ENCODE measurements around the gene SRL. TPM values are rescaled to one million over a fixed set of nuclear protein-coding genes. Genes with fewer than 3 reads are reported as not detected.

Gene SRL
- total RNA-seq, 4 donors from 2014 or later, result 0.83 to 2.2 (median 1.5) TPM

GRCh38 chr16:4182581-4183236 lies 59.2 kb downstream of the SRL start:
- peaks cover 5 to 23% (median 17%) of the 10 kb centered on the region in 4 donors for H3K4me1 ChIP-seq
- DNase-seq (ENCODE audit: extremely low spot score), result no peak
- no peaks in the 10 kb centered on the region for H3K9me3 ChIP-seq
- peak overlapping the region; percentile 96 to 99 (median 98) for H3K27ac ChIP-seq (replicated peaks in 1 of 4)
- H3K27me3 ChIP-seq, result no peaks in the 10 kb centered on the region
- peak overlapping the region; percentile 68 to 87 (median 73) for H3K4me3 ChIP-seq
- intact Hi-C loops (cut with DNase I), result loop anchor here (5.0 kb wide), 2 partner anchors 65 to 200 kb away; partner anchors contain the start of gene ADCY9
- TF ChIP-seq CTCF (IDR thresholded peaks at IDR 0.05), result no peak
- TF ChIP-seq POLR2A (IDR thresholded peaks at IDR 0.05; ENCODE audit: low read depth), result no peak
- no peak for TF ChIP-seq EP300 (IDR thresholded peaks at IDR 0.05)
- no peak for TF ChIP-seq POLR2AphosphoS5 (IDR thresholded peaks at IDR 0.05)
- no peaks in the 10 kb centered on the region for H3K36me3 ChIP-seq
- 90% methylated on average over 23 of the region's 23 CpGs for WGBS

GRCh38 chr16:4180511-4180910 lies 61.4 kb downstream of the SRL start:
- DNase-seq (ENCODE audit: extremely low spot score), result no peak
- peaks cover 5 to 23% (median 17%) of the 10 kb centered on the region in 4 donors for H3K4me1 ChIP-seq
- H3K27ac ChIP-seq (replicated peaks in 1 of 4), result no peak overlapping the region
- intact Hi-C loops (cut with DNase I), result loop anchor here (5.0 kb wide), 2 partner anchors 63 to 198 kb away; partner anchors contain the start of gene ADCY9
- WGBS, result 79% methylated on average over 5 of the region's 5 CpGs
- H3K27me3 ChIP-seq, result no peaks in the 10 kb centered on the region
- no peaks in the 10 kb centered on the region for H3K9me3 ChIP-seq
- TF ChIP-seq POLR2AphosphoS5 (IDR thresholded peaks at IDR 0.05), result no peak
- no peak for TF ChIP-seq POLR2A (IDR thresholded peaks at IDR 0.05; ENCODE audit: low read depth)
- no peak for TF ChIP-seq EP300 (IDR thresholded peaks at IDR 0.05)
- no peak for TF ChIP-seq CTCF (IDR thresholded peaks at IDR 0.05)
- H3K4me3 ChIP-seq, result no peak overlapping the region
- H3K36me3 ChIP-seq, result no peaks in the 10 kb centered on the region

GRCh38 chr16:4179763-4180260 lies 62.1 kb downstream of the SRL start:
- intact Hi-C loops (cut with DNase I), result loop anchor here (5.0 kb wide), 2 partner anchors 63 to 198 kb away; partner anchors contain the start of gene ADCY9
- H3K4me1 ChIP-seq, result peaks cover 5 to 23% (median 17%) of the 10 kb centered on the region in 4 donors
- no peak for DNase-seq (ENCODE audit: extremely low spot score)
- no peaks in the 10 kb centered on the region for H3K27me3 ChIP-seq
- H3K9me3 ChIP-seq, result no peaks in the 10 kb centered on the region
- no peak for TF ChIP-seq POLR2AphosphoS5 (IDR thresholded peaks at IDR 0.05)
- TF ChIP-seq EP300 (IDR thresholded peaks at IDR 0.05), result no peak
- no peak for TF ChIP-seq CTCF (IDR thresholded peaks at IDR 0.05)
- TF ChIP-seq POLR2A (IDR thresholded peaks at IDR 0.05; ENCODE audit: low read depth), result no peak
- no peaks in the 10 kb centered on the region for H3K36me3 ChIP-seq
- WGBS, result 88% methylated on average over 8 of the region's 8 CpGs
- H3K27ac ChIP-seq (replicated peaks in 1 of 4), result no peak overlapping the region
- no peak overlapping the region for H3K4me3 ChIP-seq

- Histone ChIP-seq H3K9me3 (no peaks in the 10 kb centered on the region), H3K4me1 (peaks cover 0 to 15% (median 10%) of the 10 kb centered on the region in 4 donors), H3K27me3 (no peaks in the 10 kb centered on the region), H3K4me3 (no peak overlapping the region), H3K27ac (replicated peaks in 1 of 4) (no peak overlapping the region), H3K36me3 (no peaks in the 10 kb centered on the region)
- intact Hi-C loops (cut with DNase I), result no loop called here
- 80% methylated on average over 5 of the region's 5 CpGs for WGBS
- TF ChIP-seq POLR2A (IDR thresholded peaks at IDR 0.05; ENCODE audit: low read depth) (no peak), EP300 (IDR thresholded peaks at IDR 0.05) (no peak), CTCF (IDR thresholded peaks at IDR 0.05) (no peak), POLR2AphosphoS5 (IDR thresholded peaks at IDR 0.05) (no peak)
- no peak for DNase-seq (ENCODE audit: extremely low spot score)
Observed at GRCh38 chr16:4179020-4179419, 62.9 kb downstream of the SRL start.
